Gastrocnemius medialis (tissue), 4 donors: ENCODE results near the gene THAP4. TPM values are rescaled to one million over a fixed set of nuclear protein-coding genes. Genes with fewer than 3 reads are reported as not detected.

Experiments
- ATAC-seq, 2 donors: fragments of 150-250 bp; one replicate each; pipeline ENCODE4 v1.9.1; 2016
- DNase-seq, 2 donors: peaks; one replicate each; pipeline ENCODE4 v3.0.0-alpha.2; 2019
- H3K27ac ChIP-seq, 4 donors: fragments of 200-600 bp; sonication (generic); 1 replicate in 1 of 4; 2 replicates in 3 of 4; pipeline ENCODE4 v1.5.1; 2016 to 2018; ENCODE audit warnings: mild to moderate bottlenecking in 2 of 4, moderate library complexity in 1 of 4
- H3K27me3 ChIP-seq, 3 donors: fragments of 200-600 bp; sonication (generic) in 2 of 3; 1 replicate in 1 of 3; 2 replicates in 2 of 3; pipeline versions ENCODE4 v1.5.1 to v1.6.0; 2016 to 2019; ENCODE audit warnings: mild to moderate bottlenecking in 1 of 3, moderate library complexity in 1 of 3
- H3K36me3 ChIP-seq, 2 donors: fragments of 200-600 bp; sonication (generic) in 1 of 2; one replicate each; pipeline ENCODE4 v1.5.1; 2017 to 2018
- H3K4me1 ChIP-seq, 2 donors: fragments of 200-600 bp; sonication (generic) in 1 of 2; one replicate each; pipeline ENCODE4 v1.5.1; 2016 to 2017; ENCODE audit warnings: mild to moderate bottlenecking in 2 of 2
- H3K4me3 ChIP-seq, 4 donors: fragments of 200-600 bp; sonication (generic) in 3 of 4; 1 replicate in 1 of 4; 2 replicates in 3 of 4; pipeline ENCODE4 v1.5.1; 2016 to 2019; ENCODE audit warnings: mild to moderate bottlenecking in 2 of 4
- H3K9me3 ChIP-seq, 3 donors: fragments of 200-600 bp; sonication (generic) in 2 of 3; 1 replicate in 1 of 3; 2 replicates in 2 of 3; pipeline ENCODE4 v1.5.1; 2016 to 2019
- POLR2A ChIP-seq, 2 donors: fragments of 450-650 bp; IDR thresholded peaks; one replicate each; pipeline ENCODE4 v1.6.1; 2017; ENCODE audit warnings: antibody characterized with exemption in 2 of 2, mild to moderate bottlenecking in 2 of 2, moderate library complexity in 2 of 2
- in situ Hi-C, 4 donors: fragments of 200-750 bp; cut with MboI; loops; one replicate each; pipeline versions ENCODE4 v1.15.0 to v1.8.0; 2017; ENCODE audit warnings: low sequenced_read_pairs in 4 of 4
- intact Hi-C: fragments of 100-400 bp; cut with DNase I; formaldehyde crosslinking; loops from one replicate; pipeline ENCODE4 v1.15.1; 2023; ENCODE audit warnings: low total_unique reads
- total RNA-seq, 4 donors: library from RNA; depleted of rRNA; stranded (reverse); fragments of >200 nt; gene quantifications; one replicate each; pipeline versions ENCODE4 v1.1.0 to v1.2.3, GENCODE V29; 2016
- TF ChIP-seq, protein P1 (sequence below), 5 experiments: fragments of 450-650 bp in 3 of 5; fragments of 200-600 bp in 2 of 5; sonication (generic) in 2 of 5; IDR thresholded peaks in 4 of 5; conservative IDR thresholded peaks in 1 of 5; 1 replicate in 4 of 5; 2 replicates in 1 of 5; pipeline ENCODE4 v1.5.1; 2016 to 2019; ENCODE audit warnings: antibody characterized with exemption in 5 of 5, mild to moderate bottlenecking in 3 of 5, moderate library complexity in 3 of 5

Gene THAP4
- total RNA-seq, 4 donors from 2014 or later: 71.3 to 83.3 (median 79.9) TPM

DNA sequence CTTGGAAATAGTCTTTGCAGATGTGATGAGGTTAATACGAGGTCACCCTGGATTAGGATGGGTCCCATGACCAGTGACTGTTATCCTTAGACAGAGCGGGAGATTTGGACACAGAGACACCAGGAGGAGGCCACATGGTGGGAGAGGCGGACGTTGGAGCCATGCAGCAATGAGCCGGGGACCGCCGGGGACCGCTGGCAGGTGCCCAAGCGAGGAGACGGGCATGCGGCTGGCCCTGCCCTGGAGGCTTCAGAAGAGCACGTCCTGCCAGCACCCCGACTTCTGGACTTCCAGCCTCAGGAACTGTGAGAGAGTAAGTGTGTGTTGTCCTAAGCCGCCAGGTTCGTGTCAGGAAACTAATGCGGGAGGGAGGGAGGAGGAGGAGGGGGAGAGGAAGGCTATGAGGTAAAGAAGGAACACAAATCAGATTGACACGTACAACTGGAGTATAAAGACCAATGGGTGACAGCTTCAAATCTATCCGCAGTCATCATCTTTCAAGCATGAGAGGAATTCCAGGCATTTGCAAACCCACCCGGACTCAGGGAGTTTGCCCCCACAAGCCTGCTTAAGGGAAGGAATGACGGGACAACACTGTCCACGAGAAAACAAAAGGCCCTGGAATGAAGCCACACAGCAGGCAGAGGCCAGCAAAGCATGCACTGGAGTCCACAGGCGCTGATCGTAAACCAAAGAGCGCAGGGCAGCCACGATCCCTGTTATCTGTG, 90.0 kb downstream of the THAP4 start:
- in situ Hi-C loops (no loop called here), intact Hi-C loops (no loop called here)
- TF ChIP-seq, protein P1, sequence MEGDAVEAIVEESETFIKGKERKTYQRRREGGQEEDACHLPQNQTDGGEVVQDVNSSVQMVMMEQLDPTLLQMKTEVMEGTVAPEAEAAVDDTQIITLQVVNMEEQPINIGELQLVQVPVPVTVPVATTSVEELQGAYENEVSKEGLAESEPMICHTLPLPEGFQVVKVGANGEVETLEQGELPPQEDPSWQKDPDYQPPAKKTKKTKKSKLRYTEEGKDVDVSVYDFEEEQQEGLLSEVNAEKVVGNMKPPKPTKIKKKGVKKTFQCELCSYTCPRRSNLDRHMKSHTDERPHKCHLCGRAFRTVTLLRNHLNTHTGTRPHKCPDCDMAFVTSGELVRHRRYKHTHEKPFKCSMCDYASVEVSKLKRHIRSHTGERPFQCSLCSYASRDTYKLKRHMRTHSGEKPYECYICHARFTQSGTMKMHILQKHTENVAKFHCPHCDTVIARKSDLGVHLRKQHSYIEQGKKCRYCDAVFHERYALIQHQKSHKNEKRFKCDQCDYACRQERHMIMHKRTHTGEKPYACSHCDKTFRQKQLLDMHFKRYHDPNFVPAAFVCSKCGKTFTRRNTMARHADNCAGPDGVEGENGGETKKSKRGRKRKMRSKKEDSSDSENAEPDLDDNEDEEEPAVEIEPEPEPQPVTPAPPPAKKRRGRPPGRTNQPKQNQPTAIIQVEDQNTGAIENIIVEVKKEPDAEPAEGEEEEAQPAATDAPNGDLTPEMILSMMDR (IDR thresholded peaks at IDR 0.05 in 4 of 5, conservative IDR thresholded peaks at IDR 0.05 in 1 of 5): no peak
- no peak for TF ChIP-seq POLR2A (IDR thresholded peaks at IDR 0.05)
- H3K27ac ChIP-seq: no peak overlapping the region
- peak overlapping the region in 1 of 4 donors; percentile 4 for H3K4me3 ChIP-seq
- ATAC-seq (no peak), DNase-seq (no peak)
- no peaks in the 10 kb centered on the region for H3K36me3 ChIP-seq
- no peaks in the 10 kb centered on the region for H3K9me3 ChIP-seq
- H3K4me1 ChIP-seq: peaks cover 8 to 14% of the 10 kb centered on the region in 2 donors
- peaks cover 9 to 17% (median 10%) of the 10 kb centered on the region in 3 donors for H3K27me3 ChIP-seq

DNA sequence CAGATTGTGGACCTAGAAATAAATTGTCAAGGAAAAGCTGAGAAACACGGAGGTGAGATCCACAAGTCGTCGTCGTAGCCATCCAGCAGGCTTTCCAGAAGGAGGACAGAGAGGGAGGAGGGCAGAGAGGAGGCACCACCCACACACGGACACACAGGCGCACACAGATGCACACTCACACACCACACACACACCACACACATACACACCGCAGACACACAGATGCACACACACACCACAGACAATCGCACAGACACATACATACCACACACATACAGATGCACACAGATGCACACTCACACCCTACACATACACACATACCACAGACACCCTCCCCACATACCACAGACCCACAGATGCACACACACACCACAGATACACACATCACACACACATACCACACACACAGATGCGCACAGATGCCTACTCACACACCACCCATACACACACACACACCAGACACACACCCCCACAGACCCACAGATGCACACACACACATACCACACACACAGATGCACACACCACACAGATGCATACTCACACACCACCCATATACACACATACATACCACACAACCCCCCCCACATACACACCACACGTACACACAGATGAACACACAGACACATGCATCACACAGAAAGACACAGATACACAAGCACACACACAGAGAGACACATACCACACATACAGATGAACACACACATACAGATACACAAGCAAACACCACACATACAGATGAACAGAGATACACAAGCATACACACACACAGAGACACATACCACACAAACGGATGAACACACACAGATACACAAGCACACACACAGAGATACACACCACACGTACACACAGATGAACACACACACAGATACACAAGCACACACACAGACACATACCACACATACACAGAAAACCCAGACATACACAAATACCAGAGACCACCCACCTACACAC, 91.2 kb downstream of the THAP4 start:
- ATAC-seq (no peak), DNase-seq (no peak)
- no peak for TF ChIP-seq POLR2A (IDR thresholded peaks at IDR 0.05)
- TF ChIP-seq, protein P1 (IDR thresholded peaks at IDR 0.05 in 4 of 5, conservative IDR thresholded peaks at IDR 0.05 in 1 of 5): no peak
- Histone ChIP-seq H3K27me3 (peaks cover 9 to 24% (median 14%) of the 10 kb centered on the region in 3 donors), H3K4me3 (no peak overlapping the region), H3K36me3 (no peaks in the 10 kb centered on the region), H3K27ac (no peak overlapping the region), H3K4me1 (peaks cover 16 to 23% of the 10 kb centered on the region in 2 donors), H3K9me3 (no peaks in the 10 kb centered on the region)
- in situ Hi-C loops: no loop called here
- intact Hi-C loops: no loop called here

DNA sequence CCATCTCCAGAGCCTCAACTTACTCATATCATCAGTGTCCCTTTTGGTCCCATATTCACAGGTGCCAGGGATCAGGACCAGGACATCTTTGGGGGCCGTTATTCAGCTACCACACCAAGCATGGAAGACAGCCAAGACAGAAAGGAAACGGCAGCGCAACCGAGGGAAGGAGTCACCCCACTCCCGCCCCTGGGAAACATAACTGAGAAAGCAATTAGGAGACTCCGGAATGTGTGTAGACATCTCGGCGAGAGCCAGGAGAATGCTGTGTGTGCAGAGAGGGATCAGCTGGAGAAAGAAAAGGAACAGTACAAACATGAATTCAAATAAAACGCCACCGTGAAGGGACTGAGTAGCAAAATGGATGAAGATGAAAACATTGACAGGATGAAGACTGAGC, 91.9 kb downstream of the THAP4 start:
- Histone ChIP-seq H3K4me1 (peaks cover 21 to 30% of the 10 kb centered on the region in 2 donors), H3K36me3 (no peaks in the 10 kb centered on the region), H3K9me3 (no peaks in the 10 kb centered on the region), H3K27me3 (peaks cover 9 to 24% (median 14%) of the 10 kb centered on the region in 3 donors), H3K4me3 (no peak overlapping the region), H3K27ac (no peak overlapping the region)
- TF ChIP-seq, protein P1 (IDR thresholded peaks at IDR 0.05 in 4 of 5, conservative IDR thresholded peaks at IDR 0.05 in 1 of 5): no peak
- TF ChIP-seq POLR2A (IDR thresholded peaks at IDR 0.05): no peak
- intact Hi-C loops: no loop called here
- DNase-seq (no peak), ATAC-seq (no peak)
- in situ Hi-C loops: no loop called here

DNA sequence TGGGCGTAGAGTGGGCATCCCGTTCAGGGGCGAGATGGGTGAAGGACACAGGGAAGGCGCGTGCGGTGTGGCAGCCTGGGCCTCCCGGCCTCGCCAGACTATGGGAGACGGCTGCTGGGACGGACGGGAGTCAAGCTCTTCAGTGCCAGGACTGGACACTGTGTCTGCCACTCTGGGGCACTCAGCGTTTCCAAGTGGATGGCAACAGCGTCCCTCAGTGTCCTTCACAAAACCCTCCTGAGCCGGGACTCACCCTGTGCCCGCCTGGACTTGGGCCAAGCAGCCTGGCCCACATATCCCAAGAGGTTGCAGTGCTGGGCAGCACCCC, 94.7 kb downstream of the THAP4 start:
- Histone ChIP-seq H3K36me3 (no peaks in the 10 kb centered on the region), H3K4me1 (peaks cover 20 to 29% of the 10 kb centered on the region in 2 donors), H3K4me3 (peak overlapping the region in 2 of 4 donors; percentile 61 to 81), H3K27me3 (peaks cover 9 to 24% (median 14%) of the 10 kb centered on the region in 3 donors), H3K27ac (no peak overlapping the region), H3K9me3 (no peaks in the 10 kb centered on the region)
- ATAC-seq (no peak), DNase-seq (no peak)
- in situ Hi-C loops (no loop called here), intact Hi-C loops (no loop called here)
- TF ChIP-seq, protein P1 (IDR thresholded peaks at IDR 0.05 in 4 of 5, conservative IDR thresholded peaks at IDR 0.05 in 1 of 5): no peak
- no peak for TF ChIP-seq POLR2A (IDR thresholded peaks at IDR 0.05)
